Liver (tissue), 3 donors: ENCODE results near the gene MRO.

Experiments used
- ATF3 ChIP-seq: IDR thresholded peaks from 2 replicates; pipeline ENCODE4 v1.6.1; 2016; ENCODE audit warnings: antibody characterized with exemption
- EGR1 ChIP-seq, 2 donors: IDR thresholded peaks; 2 replicates each; pipeline ENCODE4 v1.6.1; 2016 to 2018; ENCODE audit warnings: antibody characterized with exemption in 2 of 2, low read depth in 2 of 2
- GABPA ChIP-seq, 2 donors: IDR thresholded peaks in 1 of 2; conservative IDR thresholded peaks in 1 of 2; 2 replicates each; pipeline ENCODE4 v1.6.1; 2016; ENCODE audit warnings: antibody characterized with exemption in 2 of 2, mild to moderate bottlenecking in 1 of 2, moderate library complexity in 1 of 2
- JUND ChIP-seq, 2 donors: IDR thresholded peaks; 2 replicates each; pipeline ENCODE4 v1.6.1; 2016; ENCODE audit warnings: antibody characterized with exemption in 2 of 2
- NR2F2 ChIP-seq: IDR thresholded peaks from 2 replicates; pipeline ENCODE4 v1.6.1; 2016; ENCODE audit warnings: antibody characterized with exemption
- RAD21 ChIP-seq, 2 donors: IDR thresholded peaks; 2 replicates each; pipeline ENCODE4 v1.6.1; 2016; ENCODE audit warnings: antibody characterized with exemption in 2 of 2, mild to moderate bottlenecking in 2 of 2
- REST ChIP-seq: IDR thresholded peaks from 2 replicates; pipeline ENCODE4 v1.6.1; 2016; ENCODE audit warnings: antibody characterized with exemption, mild to moderate bottlenecking
- RXRA ChIP-seq, 2 donors: IDR thresholded peaks; 2 replicates each; pipeline ENCODE4 v1.6.1; 2017 to 2018; ENCODE audit warnings: antibody characterized with exemption in 2 of 2, mild to moderate bottlenecking in 1 of 2
- TAF1 ChIP-seq: conservative IDR thresholded peaks from 2 replicates; pipeline ENCODE4 v1.6.1; 2016; ENCODE audit warnings: antibody characterized with exemption, mild to moderate bottlenecking
- YY1 ChIP-seq: IDR thresholded peaks from 2 replicates; pipeline ENCODE4 v1.6.1; 2016; ENCODE audit warnings: antibody characterized with exemption, mild to moderate bottlenecking
- TF ChIP-seq, protein P1 (sequence below): fragments of 150-350 bp; IDR thresholded peaks from 2 replicates; pipeline ENCODE4 v1.5.1; 2017; ENCODE audit warnings: improper control_type of control experiment, low read depth, low read length; ENCODE audit not compliant: missing input control
- TF ChIP-seq, protein P2 (sequence below): IDR thresholded peaks from 2 replicates; pipeline ENCODE4 v1.6.1; 2016; ENCODE audit warnings: antibody characterized with exemption
- donor health status: healthy.
- donor health status: healthy.

DNA sequence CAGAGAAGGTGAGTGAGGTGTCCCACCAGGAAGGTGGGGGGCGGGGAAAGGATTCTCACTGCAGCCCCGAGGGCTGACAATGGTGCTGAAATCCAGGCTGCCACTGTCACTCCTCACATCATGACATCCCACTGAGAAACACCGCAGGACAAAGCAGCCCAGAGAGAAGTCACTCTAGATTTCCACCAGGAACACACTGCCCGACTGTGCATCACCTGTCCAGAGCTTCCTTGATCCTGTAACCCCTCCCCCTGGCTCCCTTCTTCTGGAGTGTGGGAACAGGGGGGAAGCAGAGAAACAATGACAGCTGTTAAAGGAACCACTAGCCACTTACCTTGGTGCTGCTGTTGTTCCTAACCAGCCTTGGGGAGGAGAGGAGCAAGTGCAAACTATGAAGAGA, 69.9 kb downstream of the MRO start:
- TF ChIP-seq, protein P1, sequence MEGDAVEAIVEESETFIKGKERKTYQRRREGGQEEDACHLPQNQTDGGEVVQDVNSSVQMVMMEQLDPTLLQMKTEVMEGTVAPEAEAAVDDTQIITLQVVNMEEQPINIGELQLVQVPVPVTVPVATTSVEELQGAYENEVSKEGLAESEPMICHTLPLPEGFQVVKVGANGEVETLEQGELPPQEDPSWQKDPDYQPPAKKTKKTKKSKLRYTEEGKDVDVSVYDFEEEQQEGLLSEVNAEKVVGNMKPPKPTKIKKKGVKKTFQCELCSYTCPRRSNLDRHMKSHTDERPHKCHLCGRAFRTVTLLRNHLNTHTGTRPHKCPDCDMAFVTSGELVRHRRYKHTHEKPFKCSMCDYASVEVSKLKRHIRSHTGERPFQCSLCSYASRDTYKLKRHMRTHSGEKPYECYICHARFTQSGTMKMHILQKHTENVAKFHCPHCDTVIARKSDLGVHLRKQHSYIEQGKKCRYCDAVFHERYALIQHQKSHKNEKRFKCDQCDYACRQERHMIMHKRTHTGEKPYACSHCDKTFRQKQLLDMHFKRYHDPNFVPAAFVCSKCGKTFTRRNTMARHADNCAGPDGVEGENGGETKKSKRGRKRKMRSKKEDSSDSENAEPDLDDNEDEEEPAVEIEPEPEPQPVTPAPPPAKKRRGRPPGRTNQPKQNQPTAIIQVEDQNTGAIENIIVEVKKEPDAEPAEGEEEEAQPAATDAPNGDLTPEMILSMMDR: no peak
- TF ChIP-seq JUND (IDR thresholded peaks at IDR 0.05) (no peak), REST (no peak), ATF3 (no peak), GABPA (IDR thresholded peaks at IDR 0.05 in 1 of 2, conservative IDR thresholded peaks at IDR 0.05 in 1 of 2) (no peak), RXRA (IDR thresholded peaks at IDR 0.05) (no peak), RAD21 (IDR thresholded peaks at IDR 0.05) (no peak), TAF1 (no peak), EGR1 (IDR thresholded peaks at IDR 0.05; ENCODE audit: low read depth in 2 of 2) (no peak), NR2F2 (no peak), YY1 (no peak)
- TF ChIP-seq, protein P2, sequence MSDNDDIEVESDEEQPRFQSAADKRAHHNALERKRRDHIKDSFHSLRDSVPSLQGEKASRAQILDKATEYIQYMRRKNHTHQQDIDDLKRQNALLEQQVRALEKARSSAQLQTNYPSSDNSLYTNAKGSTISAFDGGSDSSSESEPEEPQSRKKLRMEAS: no peak
